Measurements from ENCODE around the gene FRMD4A.

FRMD4A gene

DNA sequence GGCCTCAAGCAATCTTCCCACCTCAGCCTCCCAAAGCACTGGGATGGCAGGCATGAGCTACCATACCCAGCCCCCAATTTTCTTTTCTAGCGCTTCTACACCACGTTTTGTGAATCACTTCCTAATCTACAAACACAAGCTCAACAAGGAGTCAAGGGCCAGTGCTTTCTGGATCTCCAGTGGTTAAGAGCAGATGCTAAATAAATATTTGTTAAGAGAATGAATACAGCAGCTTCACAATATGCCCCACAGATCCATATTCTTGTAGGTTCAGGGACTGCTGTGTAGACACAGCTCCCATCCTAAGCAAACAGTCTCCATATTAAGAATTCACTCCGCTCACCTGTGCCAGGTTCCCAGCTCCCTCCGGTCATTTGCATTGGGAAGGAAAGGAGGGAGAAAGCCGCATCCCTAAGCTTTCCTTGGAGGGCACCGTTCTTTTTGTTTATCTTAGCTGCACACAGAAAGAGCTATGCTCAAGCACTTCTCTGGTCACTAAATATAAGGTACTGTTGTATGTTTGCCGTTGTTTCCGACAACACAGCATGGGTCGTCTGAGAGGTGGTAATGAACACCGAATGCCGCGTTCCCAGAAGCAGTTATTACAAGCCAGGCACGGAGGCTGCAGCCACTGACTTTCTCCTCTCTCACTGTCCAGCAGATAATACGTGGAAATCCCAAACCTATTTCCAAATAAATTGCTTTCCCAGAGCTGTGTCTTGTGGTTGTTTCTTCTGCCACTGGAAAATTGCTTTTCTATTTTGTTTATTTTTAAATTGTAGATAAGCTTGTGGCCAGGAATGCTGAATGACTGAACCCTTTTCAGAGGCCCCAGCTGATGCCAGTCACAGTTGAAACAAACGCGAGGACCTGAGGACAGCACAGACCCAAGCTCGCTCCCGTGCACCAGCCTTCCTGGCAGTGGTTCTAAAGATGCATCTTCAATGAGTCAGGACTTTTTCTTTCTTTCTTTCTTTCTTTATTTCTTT lies 526.9 kb downstream of the FRMD4A start:
- Mint-ChIP-seq H3K36me3 (ENCODE audit: low read depth) (no peaks in the 10 kb centered on the region), H3K27me3 (peaks cover 27% of the 10 kb centered on the region), H3K4me3 (no peak overlapping the region), H3K4me1 (ENCODE audit: low read depth) (no peaks in the 10 kb centered on the region), H3K27ac (no peak overlapping the region), H3K9me3 (no peaks in the 10 kb centered on the region)
- intact Hi-C loops (cut with micrococcal nuclease): no loop called here

DNA sequence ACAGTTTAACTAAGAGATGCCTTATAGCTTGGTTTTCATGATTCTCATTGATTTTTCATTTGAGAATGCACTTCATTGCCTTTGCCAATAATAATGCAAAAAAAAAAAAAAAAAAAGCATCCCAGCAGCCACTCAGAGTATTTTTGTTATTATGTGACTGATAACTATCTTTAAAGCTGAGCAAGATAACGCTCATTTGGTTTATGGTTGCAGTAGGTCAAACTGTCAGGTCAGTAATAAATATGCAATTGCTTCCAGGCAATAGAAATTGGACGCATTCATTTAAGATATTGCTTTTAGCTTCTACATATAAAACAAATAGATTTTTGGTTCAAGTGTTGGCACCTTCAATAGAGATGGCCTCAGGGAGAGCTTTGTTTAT lies 528.8 kb downstream of the FRMD4A start:
- Mint-ChIP-seq H3K4me3 (no peak overlapping the region), H3K27ac (no peak overlapping the region), H3K27me3 (peaks cover 24% of the 10 kb centered on the region), H3K9me3 (no peaks in the 10 kb centered on the region), H3K36me3 (ENCODE audit: low read depth) (no peaks in the 10 kb centered on the region), H3K4me1 (ENCODE audit: low read depth) (no peaks in the 10 kb centered on the region)
- intact Hi-C loops (cut with micrococcal nuclease): no loop called here

DNA sequence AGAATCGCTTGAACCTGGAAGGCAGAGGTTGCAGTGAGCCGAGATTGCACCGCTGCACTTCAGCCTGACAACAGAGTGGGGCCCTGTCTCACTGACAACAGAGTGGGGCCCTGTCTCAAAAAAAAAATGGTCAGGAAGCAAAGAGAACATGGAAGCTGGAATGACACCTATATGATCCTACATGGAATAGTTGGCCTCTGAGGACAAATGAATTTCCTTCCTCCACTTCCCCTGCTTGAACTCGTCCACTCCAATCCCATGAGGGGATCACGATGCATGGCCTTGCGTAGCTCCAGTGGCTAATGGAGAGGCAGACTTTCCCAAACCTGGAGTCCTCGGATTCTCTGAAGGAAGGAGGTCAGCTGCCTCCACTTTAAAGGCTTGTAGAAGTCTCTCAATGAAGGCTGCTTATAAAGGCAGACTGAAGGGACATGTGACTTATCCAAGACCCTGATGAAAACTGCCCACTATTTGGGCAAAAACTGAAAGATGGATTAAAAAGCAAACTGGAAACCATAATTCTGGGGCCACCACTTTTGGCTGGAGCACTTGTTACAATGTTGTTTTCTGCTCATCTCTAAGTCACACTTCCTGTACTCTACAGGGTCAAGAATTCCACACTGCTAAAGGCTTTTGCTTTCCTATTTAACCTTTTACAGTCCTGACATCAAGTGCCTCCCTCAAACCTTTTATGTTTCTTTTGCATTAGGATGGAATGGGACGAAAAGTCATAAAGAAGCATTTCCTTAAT lies 529.4 kb downstream of the FRMD4A start:
- Mint-ChIP-seq H3K36me3 (ENCODE audit: low read depth) (no peaks in the 10 kb centered on the region), H3K4me1 (ENCODE audit: low read depth) (no peaks in the 10 kb centered on the region), H3K4me3 (no peak overlapping the region), H3K27me3 (peaks cover 24% of the 10 kb centered on the region), H3K9me3 (no peaks in the 10 kb centered on the region), H3K27ac (no peak overlapping the region)
- intact Hi-C loops (cut with micrococcal nuclease): no loop called here

DNA sequence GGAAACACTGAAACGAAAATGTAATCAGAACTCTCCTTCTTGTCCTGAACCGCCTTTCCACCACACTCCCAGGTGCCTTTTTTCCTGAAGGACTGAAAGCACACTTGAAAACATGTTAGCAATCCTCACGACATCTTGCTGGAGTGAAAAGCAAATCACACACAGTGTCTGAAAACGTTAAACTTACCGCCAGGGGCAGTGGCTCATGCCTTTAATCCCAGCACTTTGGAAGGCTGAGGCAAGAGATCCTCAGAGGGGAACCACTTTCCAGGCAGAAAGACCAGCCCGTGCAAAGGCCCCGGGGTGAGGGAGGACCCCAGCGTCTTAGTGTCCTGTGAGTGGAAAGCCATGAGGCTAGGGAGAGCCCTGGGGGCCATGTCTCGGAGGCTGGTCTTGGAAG lies 533.6 kb downstream of the FRMD4A start:
- Mint-ChIP-seq H3K36me3 (ENCODE audit: low read depth) (no peaks in the 10 kb centered on the region), H3K27me3 (peaks cover 11% of the 10 kb centered on the region), H3K4me3 (no peak overlapping the region), H3K9me3 (no peaks in the 10 kb centered on the region), H3K4me1 (ENCODE audit: low read depth) (no peaks in the 10 kb centered on the region), H3K27ac (no peak overlapping the region)
- intact Hi-C loops (cut with micrococcal nuclease): loop anchor here (10.0 kb wide), 1 partner anchor 398 kb away; no protein-coding TSS in a partner anchor

DNA sequence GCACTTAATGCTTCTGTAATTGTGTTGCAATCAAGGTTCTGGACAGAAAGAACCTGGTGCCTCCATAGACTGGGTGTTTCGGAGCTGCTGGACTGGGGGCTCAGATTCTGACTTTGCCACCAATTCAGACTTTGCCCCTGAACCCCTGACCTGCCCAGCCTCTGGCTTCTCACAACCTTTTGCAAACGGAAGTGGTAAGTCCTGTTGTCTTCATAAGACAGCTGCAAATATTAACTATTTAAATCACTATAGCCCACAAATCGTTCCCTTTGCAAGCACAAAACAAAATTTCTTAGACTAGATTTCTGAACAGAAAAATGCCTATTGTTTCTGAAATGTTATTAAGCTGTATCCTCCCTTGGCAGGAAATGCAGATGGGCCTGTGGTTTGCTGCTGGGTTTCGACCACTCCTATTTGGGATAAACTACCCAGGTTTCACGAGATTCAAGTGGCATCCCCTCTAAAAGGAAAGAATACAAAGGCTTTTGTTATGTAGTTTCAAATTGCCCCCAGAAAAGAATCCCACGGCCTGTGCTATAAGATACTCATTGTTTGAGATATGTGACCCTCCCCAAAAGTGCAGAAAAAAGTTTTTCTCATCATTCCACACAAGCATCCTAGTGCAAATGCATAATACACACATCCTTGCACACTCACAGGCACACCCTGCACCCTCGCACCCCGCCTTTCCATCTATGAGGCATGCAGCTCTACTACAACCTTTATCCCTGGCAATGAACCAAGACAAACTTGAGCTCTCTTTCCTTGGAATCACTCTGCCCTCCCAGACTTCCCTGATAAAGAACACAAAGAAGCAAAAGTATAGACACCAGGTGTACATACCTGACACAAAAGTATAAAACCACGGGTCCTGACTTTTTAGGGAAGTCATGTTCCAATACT lies 534.8 kb downstream of the FRMD4A start:
- no peak overlapping the region for H3K4me3 Mint-ChIP-seq
- H3K27ac Mint-ChIP-seq: no peak overlapping the region
- no peaks in the 10 kb centered on the region for H3K36me3 Mint-ChIP-seq (ENCODE audit: low read depth)

DNA sequence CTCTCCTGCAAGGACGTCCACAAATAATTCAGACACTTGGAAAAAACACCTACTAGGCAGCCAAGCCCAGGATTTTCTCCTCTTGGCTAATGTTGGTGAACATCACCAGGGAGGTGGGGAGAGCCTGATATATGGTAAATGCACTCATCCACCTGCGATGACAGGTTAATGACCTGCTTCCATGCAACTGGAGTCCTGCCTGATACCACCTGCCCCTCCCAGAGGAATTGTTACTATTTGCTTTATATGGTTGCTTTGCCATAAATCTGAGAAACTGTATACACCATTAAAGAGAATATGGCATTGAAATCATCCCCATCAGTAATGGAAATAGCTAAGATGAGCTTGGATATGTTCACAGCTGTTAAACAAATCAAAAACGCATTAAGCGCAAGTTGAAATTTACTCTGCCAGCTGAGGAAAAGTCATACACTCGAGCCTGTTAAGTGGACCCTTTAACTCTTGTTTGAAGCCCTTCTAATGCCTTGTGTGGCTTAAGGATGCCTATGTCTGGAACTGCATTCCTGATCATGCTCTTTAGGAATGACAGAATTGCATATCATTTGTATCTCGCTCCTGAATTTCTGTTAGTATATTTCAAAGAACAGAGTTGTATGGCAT lies 535.6 kb downstream of the FRMD4A start:
- Mint-ChIP-seq H3K4me1 (ENCODE audit: low read depth) (no peaks in the 10 kb centered on the region), H3K4me3 (no peak overlapping the region), H3K27ac (no peak overlapping the region), H3K9me3 (no peaks in the 10 kb centered on the region), H3K36me3 (ENCODE audit: low read depth) (no peaks in the 10 kb centered on the region), H3K27me3 (peaks cover 11% of the 10 kb centered on the region)
- intact Hi-C loops (cut with micrococcal nuclease): loop anchor here (10.0 kb wide), 1 partner anchor 400 kb away; no protein-coding TSS in a partner anchor

More for the DNA sequence above, 534.8 kb downstream of the FRMD4A start:
- intact Hi-C loops (cut with micrococcal nuclease): loop anchor here (10.0 kb wide), 1 partner anchor 399 kb away; no protein-coding TSS in a partner anchor
- Mint-ChIP-seq H3K27me3 (peaks cover 12% of the 10 kb centered on the region), H3K4me1 (ENCODE audit: low read depth) (no peaks in the 10 kb centered on the region), H3K9me3 (no peaks in the 10 kb centered on the region)

DNA sequence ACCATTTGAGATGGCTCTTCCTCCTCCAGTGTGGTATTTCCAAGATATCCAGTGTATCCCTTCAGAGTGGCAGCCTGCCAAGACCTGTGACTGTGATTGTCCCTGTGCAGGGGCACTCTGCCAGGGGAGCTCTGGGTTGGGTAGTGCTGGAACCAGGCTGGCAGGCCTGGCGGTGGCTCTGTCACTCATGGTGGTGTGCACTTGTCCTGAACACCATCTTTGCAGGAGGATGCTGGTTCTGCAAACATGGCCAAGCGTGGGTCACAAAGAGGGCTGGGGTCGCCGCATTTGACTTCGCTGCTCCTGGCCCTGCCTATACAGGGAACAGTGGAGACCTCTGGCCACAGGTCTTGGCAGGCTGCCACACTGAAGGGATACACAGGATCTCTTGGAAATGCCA lies 538.7 kb downstream of the FRMD4A start:
- Mint-ChIP-seq H3K27ac (no peak overlapping the region), H3K36me3 (ENCODE audit: low read depth) (no peaks in the 10 kb centered on the region), H3K4me3 (no peak overlapping the region), H3K27me3 (peaks cover 11% of the 10 kb centered on the region), H3K4me1 (ENCODE audit: low read depth) (peaks cover 5% of the 10 kb centered on the region), H3K9me3 (no peaks in the 10 kb centered on the region)
- intact Hi-C loops (cut with micrococcal nuclease): loop anchor here (10.0 kb wide), 1 partner anchor 403 kb away; no protein-coding TSS in a partner anchor

DNA sequence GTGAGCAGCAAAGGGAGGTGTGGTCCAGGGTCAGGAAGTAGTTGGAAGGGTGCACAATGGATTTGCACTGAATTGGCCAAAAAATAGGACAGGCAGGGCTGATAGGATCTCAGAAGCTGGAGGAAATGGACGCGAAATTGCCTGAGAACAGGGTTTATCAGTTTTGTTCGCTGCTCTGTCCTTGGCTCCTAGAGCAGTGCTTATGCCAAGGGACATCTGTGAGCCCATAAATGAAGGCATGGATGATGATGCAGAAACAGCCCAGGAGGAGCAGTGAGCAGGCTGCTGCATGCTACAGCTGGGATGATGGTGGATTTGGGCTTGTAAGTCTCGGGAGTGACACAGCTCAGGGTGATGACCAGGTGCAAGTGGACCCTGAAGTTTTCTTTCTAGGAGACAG lies 539.2 kb downstream of the FRMD4A start:
- Mint-ChIP-seq H3K4me3 (no peak overlapping the region), H3K36me3 (ENCODE audit: low read depth) (no peaks in the 10 kb centered on the region), H3K27me3 (peaks cover 11% of the 10 kb centered on the region), H3K9me3 (no peaks in the 10 kb centered on the region), H3K4me1 (ENCODE audit: low read depth) (peaks cover 5% of the 10 kb centered on the region), H3K27ac (no peak overlapping the region)
- intact Hi-C loops (cut with micrococcal nuclease): loop anchor here (10.0 kb wide), 1 partner anchor 403 kb away; no protein-coding TSS in a partner anchor

DNA sequence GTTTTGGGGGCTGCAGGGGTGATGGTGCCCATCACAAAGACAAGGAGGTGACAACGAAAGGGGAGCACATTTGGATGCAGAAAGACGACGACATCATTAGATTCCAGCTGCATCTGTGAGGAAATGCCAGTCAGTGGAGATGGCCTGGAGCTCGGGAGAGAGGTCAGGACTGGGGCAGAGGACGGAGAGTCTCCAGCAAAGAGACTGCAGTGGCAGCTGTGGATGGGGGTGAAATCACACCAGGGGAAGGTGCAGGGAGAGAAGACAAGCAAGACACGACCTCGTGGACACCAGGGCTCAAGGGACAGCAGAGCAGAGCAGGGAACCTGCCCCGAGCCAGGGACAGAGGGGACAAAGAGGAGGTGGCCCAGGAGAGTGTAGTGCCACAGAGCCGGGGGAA lies 540.5 kb downstream of the FRMD4A start:
- Mint-ChIP-seq H3K9me3 (no peaks in the 10 kb centered on the region), H3K36me3 (ENCODE audit: low read depth) (no peaks in the 10 kb centered on the region), H3K27ac (no peak overlapping the region), H3K27me3 (peaks cover 7% of the 10 kb centered on the region), H3K4me1 (ENCODE audit: low read depth) (peaks cover 5% of the 10 kb centered on the region), H3K4me3 (no peak overlapping the region)
- intact Hi-C loops (cut with micrococcal nuclease): loop anchor here (10.0 kb wide), 1 partner anchor 405 kb away; no protein-coding TSS in a partner anchor

DNA sequence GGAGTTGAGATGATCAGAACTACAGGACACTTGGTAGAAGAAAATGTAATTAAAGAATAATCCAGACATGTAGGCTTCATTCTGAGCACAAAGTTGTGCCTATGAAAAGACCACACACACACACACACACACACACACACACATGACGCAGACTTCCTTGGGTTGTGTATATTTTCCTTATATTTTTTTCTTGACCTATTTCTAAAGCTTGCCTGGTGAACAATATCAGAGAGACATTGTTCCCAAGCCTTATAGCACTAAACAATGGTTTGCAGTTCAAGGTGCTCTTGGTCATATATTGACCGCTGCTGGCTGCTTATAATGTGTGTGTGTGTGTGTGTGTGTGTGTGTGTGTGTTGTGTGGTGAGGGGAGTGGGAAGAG lies 541.3 kb downstream of the FRMD4A start:
- no peaks in the 10 kb centered on the region for H3K9me3 Mint-ChIP-seq
- H3K36me3 Mint-ChIP-seq (ENCODE audit: low read depth): no peaks in the 10 kb centered on the region
- H3K27ac Mint-ChIP-seq: no peak overlapping the region
- H3K4me3 Mint-ChIP-seq: no peak overlapping the region
- H3K27me3 Mint-ChIP-seq: peaks cover 7% of the 10 kb centered on the region
- H3K4me1 Mint-ChIP-seq (ENCODE audit: low read depth): peaks cover 5% of the 10 kb centered on the region
- intact Hi-C loops (cut with micrococcal nuclease): loop anchor here (5.0 kb wide), 1 partner anchor 208 kb away; no protein-coding TSS in a partner anchor

DNA sequence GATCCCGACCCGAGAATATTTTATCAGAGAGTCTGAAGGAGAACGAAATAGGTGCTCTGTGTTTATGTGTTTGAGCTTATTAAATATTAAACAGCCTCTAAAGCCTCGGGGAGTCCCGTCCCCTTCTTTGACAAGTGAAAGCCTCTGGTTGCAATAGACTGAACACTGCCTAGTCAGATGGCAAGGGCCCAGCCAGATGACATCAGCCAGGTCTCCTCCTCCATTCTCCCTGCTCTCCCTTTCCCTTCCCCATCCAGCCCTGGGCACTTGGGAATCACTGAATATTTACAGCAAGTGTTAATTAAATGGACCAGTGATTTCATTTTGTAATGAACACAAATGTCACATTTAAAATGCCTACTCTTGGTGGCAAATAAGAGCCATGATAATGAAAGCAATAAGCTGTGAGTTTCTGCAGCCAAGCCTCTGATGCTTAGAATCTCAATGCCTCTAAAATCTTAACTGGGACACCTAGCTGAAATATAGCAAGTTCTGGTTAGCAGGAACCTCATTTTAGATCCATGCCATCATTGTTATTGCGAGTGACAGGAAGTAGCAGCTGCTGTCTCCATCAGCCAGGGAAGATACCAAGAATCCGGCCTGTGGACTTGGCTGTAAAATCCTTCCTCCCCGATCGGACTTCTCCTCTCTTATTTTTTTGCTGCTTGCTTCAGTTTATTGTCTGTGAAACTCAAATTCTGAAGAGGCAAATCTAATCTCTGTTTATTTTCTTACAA lies 541.8 kb downstream of the FRMD4A start:
- Mint-ChIP-seq H3K9me3 (no peaks in the 10 kb centered on the region), H3K36me3 (ENCODE audit: low read depth) (no peaks in the 10 kb centered on the region), H3K27ac (peak overlapping the region; percentile 9), H3K27me3 (peaks cover 7% of the 10 kb centered on the region), H3K4me3 (no peak overlapping the region), H3K4me1 (ENCODE audit: low read depth) (peaks cover 5% of the 10 kb centered on the region)
- intact Hi-C loops (cut with micrococcal nuclease): loop anchor here (5.0 kb wide), 1 partner anchor 208 kb away; no protein-coding TSS in a partner anchor

DNA sequence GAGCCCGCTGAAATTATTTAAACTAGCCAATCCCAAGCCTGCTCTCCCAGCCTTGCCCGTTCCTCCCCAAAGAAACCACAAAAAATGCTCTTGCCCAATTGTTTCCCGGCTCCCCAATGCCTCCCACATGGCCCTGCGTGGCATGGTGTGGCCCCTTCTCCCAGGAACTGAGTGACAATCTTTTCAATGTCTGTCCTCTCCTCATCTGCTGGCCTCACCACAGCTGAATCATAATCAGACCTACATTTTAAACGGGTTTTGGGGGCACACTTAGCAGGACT lies 542.5 kb downstream of the FRMD4A start:
- H3K4me1 Mint-ChIP-seq (ENCODE audit: low read depth): peaks cover 5% of the 10 kb centered on the region
- H3K9me3 Mint-ChIP-seq: no peaks in the 10 kb centered on the region
- no peaks in the 10 kb centered on the region for H3K36me3 Mint-ChIP-seq (ENCODE audit: low read depth)
- H3K27ac Mint-ChIP-seq: peak overlapping the region; percentile 9
- H3K4me3 Mint-ChIP-seq: no peak overlapping the region
- intact Hi-C loops (cut with micrococcal nuclease): loop anchor here (5.0 kb wide), 1 partner anchor 209 kb away; no protein-coding TSS in a partner anchor
- peaks cover 5% of the 10 kb centered on the region for H3K27me3 Mint-ChIP-seq
